Spleen (tissue), 7 donors: Measurements from ENCODE around the gene VPS4B.

ENCODE experiments used
- CTCF ChIP-seq, 11 experiments: fragments of 200-600 bp in 7 of 11; fragments of 450-650 bp in 4 of 11; sonication (generic) in 4 of 11; IDR thresholded peaks in 8 of 11; conservative IDR thresholded peaks in 3 of 11; 1 replicate in 7 of 11; 2 replicates in 4 of 11; pipeline versions ENCODE4 v1.4.0 to v1.8.0; 2016 to 2021; ENCODE audit warnings: antibody characterized with exemption in 11 of 11, inconsistent platforms in 4 of 11, mild to moderate bottlenecking in 1 of 11
- POLR2A ChIP-seq, 3 donors: fragments of 450-650 bp; IDR thresholded peaks; one replicate each; pipeline ENCODE4 v1.5.1; 2017; ENCODE audit warnings: antibody characterized with exemption in 3 of 3, mild to moderate bottlenecking in 1 of 3
- POLR2AphosphoS5 ChIP-seq, 3 donors: sonication (generic); formaldehyde crosslinking; IDR thresholded peaks; one replicate each; pipeline ENCODE4 v1.5.1; 2017; ENCODE audit warnings: antibody characterized with exemption in 3 of 3
- donor health status: DM: no; HTN: no; CAD: no; lungs with moderate emphysema.
- donor health status: DM: no; HTN: no; CAD: no.
- donor health status: DM: no; HTN: no; CAD: no.

GRCh38 chr18:63402246-63403162, 19.8 kb downstream of the VPS4B start:
- TF ChIP-seq POLR2A (IDR thresholded peaks at IDR 0.05) (no peak), CTCF (IDR thresholded peaks at IDR 0.05 in 8 of 11, conservative IDR thresholded peaks at IDR 0.05 in 3 of 11) (no peak), POLR2AphosphoS5 (IDR thresholded peaks at IDR 0.05) (no peak)
